Lower lobe of right lung (tissue), 2 donors: ENCODE results near the gene UBE2J2. TPM values are rescaled to one million over a fixed set of nuclear protein-coding genes. Genes with fewer than 3 reads are reported as not detected.

Source experiments
- ATAC-seq, 2 donors: fragments of 200-7000 bp; cut with Tn5 transposase; one replicate each; pipeline ENCODE4 v1.9.1; 2020 to 2022; ENCODE audit warnings: mild to moderate bottlenecking in 2 of 2, moderate library complexity in 2 of 2
- DNase-seq: peaks from one replicate; pipeline ENCODE4 v3.0.0-alpha.2; 2020
- H3K27ac ChIP-seq: fragments of 200-600 bp; one replicate; pipeline ENCODE4 v1.8.0; 2022
- H3K27me3 ChIP-seq: fragments of 200-600 bp; one replicate; pipeline ENCODE4 v1.8.0; 2022; ENCODE audit warnings: low read depth
- H3K36me3 ChIP-seq: fragments of 200-600 bp; one replicate; pipeline ENCODE4 v1.8.0; 2022; ENCODE audit warnings: mild to moderate bottlenecking
- H3K4me1 ChIP-seq: fragments of 200-600 bp; one replicate; pipeline ENCODE4 v1.8.0; 2022
- H3K4me3 ChIP-seq: fragments of 200-600 bp; one replicate; pipeline ENCODE4 v1.8.0; 2022; ENCODE audit warnings: mild to moderate bottlenecking
- H3K9me3 ChIP-seq: fragments of 200-600 bp; one replicate; pipeline ENCODE4 v1.8.0; 2022
- intact Hi-C: fragments of 100-400 bp; cut with DNase I; formaldehyde crosslinking; loops from one replicate; pipeline ENCODE4 v1.11.0; 2022
- total RNA-seq: library from RNA; stranded (reverse); fragmentation: NEBNext Ultra II Directional; extraction: Animal tissue kit (Norgen Biotek cat#: 25700); gene quantifications from one replicate; pipeline ENCODE4 v1.2.1, GENCODE V29; 2021
- TF ChIP-seq, protein P1 (sequence below): fragments of 200-600 bp; IDR thresholded peaks from one replicate; pipeline ENCODE4 v1.8.0; 2022; ENCODE audit warnings: antibody characterized with exemption, mild to moderate bottlenecking
- donor health status: DM: no; HTN: yes; CAD: no; lungs with severe emphysema.

Gene UBE2J2
- total RNA-seq, 1 donor from 2014 or later, result 49.9 TPM

DNA sequence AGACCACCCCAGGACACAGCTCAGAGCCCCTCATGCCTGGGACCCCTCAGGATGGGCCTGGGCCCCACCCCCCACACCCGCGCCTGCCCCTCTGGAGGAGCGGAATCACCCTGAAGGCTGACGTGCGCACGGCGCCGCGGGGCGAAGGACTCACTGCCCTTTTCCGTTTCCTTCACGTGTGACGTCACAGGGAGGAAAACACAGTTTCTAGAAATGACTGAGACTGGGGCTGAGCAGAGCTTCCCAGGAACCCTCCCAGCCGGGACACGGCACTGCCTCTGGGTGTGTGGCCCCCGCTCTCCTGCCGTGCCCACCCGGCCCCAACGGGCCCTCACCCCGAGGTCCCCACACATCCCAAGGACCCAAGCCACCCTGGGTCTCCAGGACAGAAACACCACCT lies 54.3 kb downstream of the UBE2J2 start:
- Histone ChIP-seq H3K9me3 (no peaks in the 10 kb centered on the region), H3K27me3 (no peaks in the 10 kb centered on the region), H3K36me3 (peaks cover 83% of the 10 kb centered on the region), H3K4me3 (no peak overlapping the region), H3K4me1 (peaks cover 8% of the 10 kb centered on the region), H3K27ac (no peak overlapping the region)
- TF ChIP-seq, protein P1, sequence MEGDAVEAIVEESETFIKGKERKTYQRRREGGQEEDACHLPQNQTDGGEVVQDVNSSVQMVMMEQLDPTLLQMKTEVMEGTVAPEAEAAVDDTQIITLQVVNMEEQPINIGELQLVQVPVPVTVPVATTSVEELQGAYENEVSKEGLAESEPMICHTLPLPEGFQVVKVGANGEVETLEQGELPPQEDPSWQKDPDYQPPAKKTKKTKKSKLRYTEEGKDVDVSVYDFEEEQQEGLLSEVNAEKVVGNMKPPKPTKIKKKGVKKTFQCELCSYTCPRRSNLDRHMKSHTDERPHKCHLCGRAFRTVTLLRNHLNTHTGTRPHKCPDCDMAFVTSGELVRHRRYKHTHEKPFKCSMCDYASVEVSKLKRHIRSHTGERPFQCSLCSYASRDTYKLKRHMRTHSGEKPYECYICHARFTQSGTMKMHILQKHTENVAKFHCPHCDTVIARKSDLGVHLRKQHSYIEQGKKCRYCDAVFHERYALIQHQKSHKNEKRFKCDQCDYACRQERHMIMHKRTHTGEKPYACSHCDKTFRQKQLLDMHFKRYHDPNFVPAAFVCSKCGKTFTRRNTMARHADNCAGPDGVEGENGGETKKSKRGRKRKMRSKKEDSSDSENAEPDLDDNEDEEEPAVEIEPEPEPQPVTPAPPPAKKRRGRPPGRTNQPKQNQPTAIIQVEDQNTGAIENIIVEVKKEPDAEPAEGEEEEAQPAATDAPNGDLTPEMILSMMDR, result no peak
- no peak for ATAC-seq
- intact Hi-C loops, result no loop called here
- no peak for DNase-seq

DNA sequence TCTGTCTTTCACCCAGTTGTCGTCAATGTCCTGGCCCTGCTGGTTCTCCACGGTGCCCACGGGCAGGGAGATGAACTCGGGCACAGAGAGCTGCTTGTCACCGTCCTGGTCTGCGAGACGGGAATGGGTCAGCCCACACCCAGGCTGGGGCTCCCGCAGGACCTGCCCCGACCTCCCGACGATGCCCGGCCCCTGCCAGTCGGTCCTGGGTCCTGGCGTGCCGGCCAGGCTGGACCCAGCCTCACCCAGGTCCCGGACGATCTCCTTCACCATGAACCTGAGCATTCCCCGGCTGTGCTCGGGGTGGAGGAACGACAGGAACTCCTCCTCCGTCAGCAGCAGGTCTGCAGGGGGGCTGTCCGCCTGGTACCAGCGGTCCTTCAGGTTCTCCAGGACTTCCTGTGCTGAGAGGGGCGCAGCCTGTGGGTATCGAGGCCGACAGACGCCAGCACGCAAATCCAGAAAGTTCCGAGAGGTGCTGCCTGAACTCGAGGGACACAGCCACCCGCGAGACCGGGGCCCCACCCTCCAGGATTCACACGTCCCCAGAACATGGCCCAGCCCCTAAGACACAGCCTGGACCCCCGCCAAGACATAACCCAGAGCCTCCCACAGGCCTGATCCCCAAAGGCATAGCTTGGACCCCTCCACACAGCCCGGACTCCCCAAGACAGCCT lies 55.0 kb downstream of the UBE2J2 start:
- no peaks in the 10 kb centered on the region for H3K27me3 ChIP-seq
- no peak overlapping the region for H3K4me3 ChIP-seq
- no peak overlapping the region for H3K27ac ChIP-seq
- TF ChIP-seq, protein P1, result no peak
- peaks cover 15% of the 10 kb centered on the region for H3K4me1 ChIP-seq
- peaks cover 76% of the 10 kb centered on the region for H3K36me3 ChIP-seq
- ATAC-seq (no peak), DNase-seq (no peak)
- H3K9me3 ChIP-seq, result no peaks in the 10 kb centered on the region
- intact Hi-C loops, result no loop called here

DNA sequence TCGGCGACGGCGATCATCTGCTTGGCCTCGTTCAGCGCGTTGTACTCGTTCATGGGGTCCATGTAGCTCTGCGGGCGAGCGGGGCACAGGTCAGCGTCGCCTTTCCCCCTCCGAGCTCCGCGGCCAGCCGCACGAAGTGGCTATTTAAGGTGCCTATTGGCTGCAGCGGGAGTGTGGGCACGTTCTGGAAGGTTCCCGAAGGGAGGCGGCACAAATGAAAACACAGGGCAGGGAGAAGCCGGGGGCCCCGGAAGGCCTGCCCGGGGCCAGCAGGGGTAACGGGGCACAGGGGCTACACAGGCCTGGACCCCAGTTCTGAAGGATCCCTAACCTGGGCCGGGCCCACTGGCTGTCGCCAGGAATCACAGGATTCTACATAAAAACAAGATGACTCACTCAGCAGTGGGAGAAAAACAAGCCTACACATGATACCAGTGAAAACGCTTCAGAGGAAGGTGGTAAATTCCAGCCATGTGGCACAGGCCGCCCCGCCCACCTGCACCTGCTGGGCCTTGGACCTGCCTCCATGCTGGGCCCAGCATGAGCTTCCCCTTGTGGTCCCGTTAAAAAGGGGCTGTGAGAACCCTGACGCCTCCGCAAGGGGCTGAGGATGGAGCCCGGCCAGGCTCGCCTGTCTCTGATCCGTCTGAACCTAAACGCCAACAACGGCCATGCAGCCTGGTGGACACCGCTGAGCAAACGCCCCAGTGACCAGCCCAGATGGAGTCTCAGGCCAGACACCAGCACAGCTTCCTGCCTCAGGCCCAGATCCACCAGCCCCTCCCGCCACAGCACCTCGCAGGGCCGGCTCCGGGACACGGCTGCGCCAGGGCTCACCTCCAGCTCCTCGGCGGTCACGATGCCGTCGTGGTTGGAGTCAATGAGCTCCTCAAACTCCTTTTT lies 55.8 kb downstream of the UBE2J2 start:
- DNase-seq, result no peak
- Histone ChIP-seq H3K4me1 (peaks cover 22% of the 10 kb centered on the region), H3K27ac (no peak overlapping the region), H3K27me3 (no peaks in the 10 kb centered on the region), H3K9me3 (no peaks in the 10 kb centered on the region), H3K36me3 (peaks cover 68% of the 10 kb centered on the region), H3K4me3 (no peak overlapping the region)
- ATAC-seq, result no peak
- intact Hi-C loops, result no loop called here
- TF ChIP-seq, protein P1, result no peak

DNA sequence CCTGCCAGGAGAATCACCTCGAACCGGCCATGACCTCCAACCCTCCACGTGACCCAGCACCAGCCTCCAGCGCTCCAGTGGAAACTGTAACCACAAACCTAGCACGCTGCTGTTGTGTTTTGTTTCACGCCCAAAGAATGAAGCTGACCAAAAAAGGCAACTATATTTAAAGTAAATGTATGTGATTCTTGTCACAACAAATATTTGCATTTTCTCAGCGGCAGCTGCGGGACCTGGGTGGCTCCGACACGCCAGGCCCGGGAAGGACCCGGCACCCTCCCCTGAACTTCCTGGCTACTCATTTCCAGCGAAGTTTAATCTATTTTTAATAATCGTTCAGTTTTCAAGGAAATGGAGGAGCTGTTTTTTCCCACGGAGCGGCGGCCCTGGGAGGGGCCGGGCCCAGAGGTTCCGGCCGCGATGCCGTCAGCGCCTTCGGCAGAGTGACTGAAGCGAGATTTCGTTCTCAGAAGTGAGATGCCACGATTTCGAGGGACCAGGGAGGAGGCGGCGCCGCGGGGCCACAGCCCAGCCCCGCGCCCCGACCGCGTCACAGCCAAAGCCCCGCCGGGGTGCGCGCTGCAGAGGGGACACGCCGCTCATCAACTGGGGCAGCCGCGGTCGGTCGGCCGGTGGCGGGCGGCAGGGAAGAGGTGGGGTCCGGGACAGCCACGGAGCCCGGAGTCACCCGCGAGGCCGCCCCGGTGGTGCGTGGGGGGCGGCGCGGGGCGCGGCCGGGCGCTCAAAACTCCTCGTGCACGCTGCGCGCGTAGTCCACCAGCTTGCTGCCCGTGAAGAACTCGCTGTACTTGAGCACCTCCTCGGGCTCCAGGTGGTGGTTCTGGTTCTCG lies 56.7 kb downstream of the UBE2J2 start:
- TF ChIP-seq, protein P1, result no peak
- H3K9me3 ChIP-seq, result no peaks in the 10 kb centered on the region
- H3K4me3 ChIP-seq, result no peak overlapping the region
- no peak overlapping the region for H3K27ac ChIP-seq
- DNase-seq (no peak), ATAC-seq (no peak)
- H3K4me1 ChIP-seq, result peaks cover 22% of the 10 kb centered on the region
- H3K36me3 ChIP-seq, result peaks cover 60% of the 10 kb centered on the region
- no peaks in the 10 kb centered on the region for H3K27me3 ChIP-seq
- intact Hi-C loops, result no loop called here

DNA sequence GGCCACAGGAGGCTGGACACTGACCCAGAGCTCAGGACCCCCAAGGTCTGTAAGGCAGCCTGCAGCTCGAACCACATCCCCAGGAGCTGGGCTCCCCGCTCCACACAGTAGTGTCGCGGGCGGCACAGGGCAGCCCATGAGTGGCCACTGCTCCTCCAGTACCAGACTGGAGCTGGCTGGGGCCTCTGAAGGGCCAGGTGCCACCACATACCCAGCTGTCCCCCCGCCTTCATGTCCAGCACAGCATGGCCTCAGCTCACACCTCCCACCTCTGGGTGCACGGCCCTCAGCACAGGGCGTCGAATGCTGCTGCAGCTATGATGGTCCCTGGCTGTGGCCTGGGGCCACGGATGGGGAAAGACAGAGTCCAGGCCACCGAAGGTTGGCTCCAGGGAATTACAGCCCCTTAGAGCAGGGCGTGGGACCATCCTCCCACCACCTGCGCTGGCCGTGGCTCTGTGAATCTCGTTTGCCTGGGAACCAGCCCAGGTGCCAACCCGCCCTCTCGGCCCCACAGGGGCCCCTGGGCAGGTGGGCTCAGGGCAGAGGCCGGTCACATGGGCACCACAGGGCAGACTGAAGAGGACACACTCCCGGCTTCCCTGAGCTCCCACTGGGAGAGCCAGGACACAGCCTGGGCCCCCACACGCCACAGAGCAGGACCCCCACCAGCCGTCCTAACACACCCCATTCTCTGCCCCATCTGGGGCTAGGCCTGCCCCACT lies 57.6 kb downstream of the UBE2J2 start:
- no peaks in the 10 kb centered on the region for H3K9me3 ChIP-seq
- peaks cover 22% of the 10 kb centered on the region for H3K4me1 ChIP-seq
- intact Hi-C loops, result no loop called here
- TF ChIP-seq, protein P1, result no peak
- no peaks in the 10 kb centered on the region for H3K27me3 ChIP-seq
- H3K4me3 ChIP-seq, result no peak overlapping the region
- ATAC-seq (no peak), DNase-seq (no peak)
- H3K36me3 ChIP-seq, result peaks cover 50% of the 10 kb centered on the region
- H3K27ac ChIP-seq, result no peak overlapping the region
